ENCODE results near the gene COL24A1.
"Not testable (repeated sequence)": the region's sequence is repeated elsewhere in the genome, so short reads cannot be mapped to it uniquely, and the experiment has no call there.

The COL24A1 gene

DNA sequence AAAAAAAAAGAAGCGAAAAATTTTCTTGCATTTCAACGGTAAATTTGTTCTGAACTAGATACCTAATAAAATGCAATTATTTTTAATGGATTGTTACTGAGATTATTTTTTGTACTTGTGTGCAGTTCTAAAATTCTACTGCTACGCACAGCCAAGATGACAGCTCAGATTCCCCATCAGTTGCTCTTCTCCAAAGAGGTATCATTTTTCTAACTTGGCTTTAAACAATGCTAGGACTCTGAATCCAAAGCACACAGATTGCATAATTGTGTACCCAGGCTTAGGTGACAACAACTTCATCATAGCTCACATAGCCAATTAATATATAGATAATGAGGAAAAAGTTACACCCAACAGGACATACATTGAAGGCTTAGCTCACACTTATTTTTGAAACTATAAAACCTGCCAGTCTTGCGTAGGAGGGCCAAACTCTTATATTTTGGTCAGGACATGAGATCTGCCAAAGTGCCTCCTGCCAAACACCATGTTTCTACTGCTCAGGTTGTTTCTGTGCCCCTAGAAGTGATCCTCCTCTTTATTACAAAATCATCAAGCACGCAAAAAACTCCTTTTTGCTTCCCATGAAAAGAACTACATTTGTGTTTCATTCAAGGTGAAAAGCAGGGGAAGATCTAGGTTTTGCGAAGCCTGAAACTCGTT is 437.8 kb downstream of the COL24A1 start:
- no peak overlapping the region for H3K4me3 ChIP-seq (ENCODE audit: low read depth, low read length, poor library complexity, severe bottlenecking)
- no peak for TF ChIP-seq EZH2 (IDR thresholded peaks at IDR 0.05; ENCODE audit: borderline replicate concordance, low read length)
- no peak for TF ChIP-seq CTCF (IDR thresholded peaks at IDR 0.05; ENCODE audit: low read length)
- H3F3A ChIP-seq (ENCODE audit: insufficient read depth, low read length) = no peaks in the 10 kb centered on the region
- no peaks in the 10 kb centered on the region for H3K27me3 ChIP-seq (ENCODE audit: insufficient read depth, low read length)
- no peak overlapping the region for H3K9ac ChIP-seq (ENCODE audit: low read length)
- no peaks in the 10 kb centered on the region; the same call in 1 of the 2 replicates for H3K36me3 ChIP-seq (ENCODE audit: insufficient read depth, low read length)
- no peak overlapping the region for H2AFZ ChIP-seq (ENCODE audit: low read length)
- no peaks in the 10 kb centered on the region for H3K9me2 ChIP-seq (ENCODE audit: low read depth, low read length)
- H3K27ac ChIP-seq (ENCODE audit: low read depth, low read length, poor library complexity, severe bottlenecking) = no peak overlapping the region
- no peaks in the 10 kb centered on the region for H3K4me1 ChIP-seq (ENCODE audit: insufficient read depth, low read length, severe bottlenecking)
- H3K79me2 ChIP-seq (ENCODE audit: insufficient read depth, low read length) = no peaks in the 10 kb centered on the region
- H4K20me1 ChIP-seq (ENCODE audit: insufficient read depth, low read length) = no peaks in the 10 kb centered on the region
- H3K4me2 ChIP-seq (ENCODE audit: low read length) = no peak overlapping the region
- H3K9me3 ChIP-seq (ENCODE audit: low read length) = peaks cover 3% of the 10 kb centered on the region; the same call in 1 of the 2 replicates

DNA sequence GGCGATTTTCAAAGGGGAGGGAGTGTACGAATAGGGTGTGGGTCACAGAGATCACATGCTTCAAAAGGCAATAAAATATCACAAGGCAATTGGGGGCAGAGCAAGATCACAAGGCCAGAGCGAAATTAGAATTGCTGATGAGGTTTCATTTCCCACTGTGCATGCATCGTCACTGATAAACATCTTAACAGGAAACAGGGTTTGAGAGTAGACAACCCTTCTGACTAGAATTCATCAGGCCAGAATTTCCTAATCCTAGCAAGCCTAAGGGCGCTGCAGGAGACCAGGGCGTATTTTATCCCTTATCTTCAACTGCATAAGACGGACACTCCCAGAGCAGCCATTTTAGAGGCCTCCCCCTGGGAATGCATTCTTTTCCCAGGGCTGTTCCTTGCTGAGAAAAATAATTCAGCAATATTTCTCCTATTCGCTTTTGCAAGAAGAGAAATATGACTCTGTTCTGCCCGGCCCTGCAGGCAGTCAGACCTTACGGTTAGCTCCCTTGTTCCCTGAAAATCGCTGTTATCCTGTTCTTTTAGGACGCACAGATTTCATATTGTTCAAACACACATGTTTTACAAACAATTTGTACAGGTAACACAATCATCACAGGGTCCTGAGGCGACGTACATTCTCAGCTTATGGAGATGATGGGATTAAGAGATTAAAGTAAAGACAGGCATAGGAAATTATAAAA is 442.0 kb downstream of the COL24A1 start:
- not testable (repeated sequence) for H3K9me3 ChIP-seq (ENCODE audit: low read length); H3K27ac ChIP-seq (ENCODE audit: low read depth, low read length, poor library complexity, severe bottlenecking); H3K9me2 ChIP-seq (ENCODE audit: low read depth, low read length); H3K4me1 ChIP-seq (ENCODE audit: insufficient read depth, low read length, severe bottlenecking); H4K20me1 ChIP-seq (ENCODE audit: insufficient read depth, low read length); H3K4me2 ChIP-seq (ENCODE audit: low read length); H3F3A ChIP-seq (ENCODE audit: insufficient read depth, low read length); H3K27me3 ChIP-seq (ENCODE audit: insufficient read depth, low read length); H2AFZ ChIP-seq (ENCODE audit: low read length); H3K4me3 ChIP-seq (ENCODE audit: low read depth, low read length, poor library complexity, severe bottlenecking); H3K36me3 ChIP-seq (ENCODE audit: insufficient read depth, low read length); H3K9ac ChIP-seq (ENCODE audit: low read length); H3K79me2 ChIP-seq (ENCODE audit: insufficient read depth, low read length)

GRCh38 chr1:85708829-85709227 is 447.7 kb downstream of the COL24A1 start:
- Histone ChIP-seq H3K4me2 (ENCODE audit: low read length) (peak overlapping the region; percentile 90), H3K9ac (ENCODE audit: low read length) (peak overlapping the region; percentile 76), H3K4me3 (ENCODE audit: low read depth, low read length, poor library complexity, severe bottlenecking) (peak overlapping the region; percentile 83), H3K27me3 (ENCODE audit: insufficient read depth, low read length) (no peaks in the 10 kb centered on the region), H4K20me1 (ENCODE audit: insufficient read depth, low read length) (no peaks in the 10 kb centered on the region), H3K4me1 (ENCODE audit: insufficient read depth, low read length, severe bottlenecking) (peaks cover 22% of the 10 kb centered on the region), H3K36me3 (ENCODE audit: insufficient read depth, low read length) (peaks cover 24% of the 10 kb centered on the region), H2AFZ (ENCODE audit: low read length) (peak overlapping the region; percentile 72), H3K79me2 (ENCODE audit: insufficient read depth, low read length) (peaks cover 23% of the 10 kb centered on the region), H3K27ac (ENCODE audit: low read depth, low read length, poor library complexity, severe bottlenecking) (peak overlapping the region; percentile 53), H3K9me3 (ENCODE audit: low read length) (no peaks in the 10 kb centered on the region), H3K9me2 (ENCODE audit: low read depth, low read length) (no peaks in the 10 kb centered on the region), H3F3A (ENCODE audit: insufficient read depth, low read length) (no peaks in the 10 kb centered on the region)
- TF ChIP-seq EZH2 (IDR thresholded peaks at IDR 0.05; ENCODE audit: borderline replicate concordance, low read length) (no peak), CTCF (IDR thresholded peaks at IDR 0.05; ENCODE audit: low read length) (no peak)

Data from OCI-LY1 (cell line).